Hepatocyte (in vitro differentiated cells): ENCODE results near the gene MBOAT2. TPM values are rescaled to one million over a fixed set of nuclear protein-coding genes. Genes with fewer than 3 reads are reported as not detected.

Experiments used
- DNase-seq: peaks from one replicate; pipeline ENCODE4 v3.0.0-alpha.2; 2016; ENCODE audit warnings: low spot score
- H2AFZ ChIP-seq: fragments of 200-600 bp; sonication (generic); 2 replicates; pipeline ENCODE4 v1.6.0; 2016; ENCODE audit warnings: antibody characterized with exemption, mild to moderate bottlenecking
- H3K27ac ChIP-seq: fragments of 200-600 bp; sonication (generic); 2 replicates; pipeline ENCODE4 v1.5.1; 2016; ENCODE audit warnings: mild to moderate bottlenecking
- H3K27me3 ChIP-seq: fragments of 200-600 bp; sonication (generic); 2 replicates; pipeline ENCODE4 v1.6.1; 2016
- H3K36me3 ChIP-seq: fragments of 200-600 bp; sonication (generic); replicated peaks from 2 replicates; pipeline ENCODE4 v1.5.1; 2016; ENCODE audit warnings: low read depth; ENCODE audit not compliant: insufficient read depth
- H3K4me1 ChIP-seq: fragments of 200-600 bp; sonication (generic); 2 replicates; pipeline ENCODE4 v1.5.1; 2016; ENCODE audit warnings: mild to moderate bottlenecking, moderate library complexity; ENCODE audit not compliant: insufficient read depth
- H3K4me2 ChIP-seq: fragments of 200-600 bp; sonication (generic); 2 replicates; pipeline ENCODE4 v1.6.0; 2016
- H3K4me3 ChIP-seq: fragments of 200-600 bp; sonication (generic); 2 replicates; pipeline ENCODE4 v1.5.1; 2016; ENCODE audit warnings: mild to moderate bottlenecking
- H3K79me2 ChIP-seq: fragments of 200-600 bp; sonication (generic); 2 replicates; pipeline ENCODE4 v1.6.0; 2017; ENCODE audit warnings: mild to moderate bottlenecking
- H3K9me2 ChIP-seq: fragments of 200-600 bp; sonication (generic); replicated peaks from 2 replicates; pipeline ENCODE4 v1.6.0; 2017; ENCODE audit warnings: mild to moderate bottlenecking; ENCODE audit not compliant: insufficient read depth
- H3K9me3 ChIP-seq: fragments of 200-600 bp; sonication (generic); 2 replicates; pipeline ENCODE4 v1.5.1; 2016; ENCODE audit warnings: low read depth, mild to moderate bottlenecking
- H4K20me1 ChIP-seq: fragments of 200-600 bp; sonication (generic); 2 replicates; pipeline ENCODE4 v1.6.0; 2016; ENCODE audit warnings: mild to moderate bottlenecking; ENCODE audit not compliant: insufficient read depth, poor library complexity, severe bottlenecking
- EZH2 ChIP-seq: fragments of 200-600 bp; sonication (generic); IDR thresholded peaks from 2 replicates; pipeline ENCODE4 v1.6.1; 2016; ENCODE audit warnings: antibody characterized with exemption, mild to moderate bottlenecking, borderline replicate concordance
- EZH2phosphoT487 ChIP-seq: fragments of 200-600 bp; sonication (generic); IDR thresholded peaks from one replicate; pipeline ENCODE4 v1.6.1; 2018; ENCODE audit warnings: antibody characterized with exemption, mild to moderate bottlenecking, low read depth, moderate library complexity; ENCODE audit not compliant: unreplicated experiment, severe bottlenecking
- WGBS: methylation state at CpG from one replicate; pipeline ENCODE4 v1.1.6; 2016; ENCODE audit warnings: low lambda C conversion rate; ENCODE audit errors: missing lambda C conversion rate; 5-methylcytosine and 5-hydroxymethylcytosine counted together
- polyA plus RNA-seq: library from polyadenylated mRNA; unstranded; fragments of >200 nt; fragmentation: Nextera tagmentation; extraction: Ambion mirVana; gene quantifications from 2 replicates; pipeline ENCODE4 v1.2.1, GENCODE V29; 2016
- total RNA-seq: library from RNA; depleted of rRNA; stranded (reverse); fragments of >200 nt; gene quantifications from 2 replicates; pipeline ENCODE4 v1.2.3, GENCODE V29; 2014
- TF ChIP-seq, protein P1 (sequence below): fragments of 200-600 bp; sonication (generic); IDR thresholded peaks from 2 replicates; pipeline ENCODE4 v1.5.1; 2016; ENCODE audit warnings: antibody characterized with exemption, mild to moderate bottlenecking; ENCODE audit not compliant: poor library complexity

Gene MBOAT2
- total and polyA plus RNA-seq, 2 experiments from 2014 or later: 22.8 to 35.2 TPM

DNA sequence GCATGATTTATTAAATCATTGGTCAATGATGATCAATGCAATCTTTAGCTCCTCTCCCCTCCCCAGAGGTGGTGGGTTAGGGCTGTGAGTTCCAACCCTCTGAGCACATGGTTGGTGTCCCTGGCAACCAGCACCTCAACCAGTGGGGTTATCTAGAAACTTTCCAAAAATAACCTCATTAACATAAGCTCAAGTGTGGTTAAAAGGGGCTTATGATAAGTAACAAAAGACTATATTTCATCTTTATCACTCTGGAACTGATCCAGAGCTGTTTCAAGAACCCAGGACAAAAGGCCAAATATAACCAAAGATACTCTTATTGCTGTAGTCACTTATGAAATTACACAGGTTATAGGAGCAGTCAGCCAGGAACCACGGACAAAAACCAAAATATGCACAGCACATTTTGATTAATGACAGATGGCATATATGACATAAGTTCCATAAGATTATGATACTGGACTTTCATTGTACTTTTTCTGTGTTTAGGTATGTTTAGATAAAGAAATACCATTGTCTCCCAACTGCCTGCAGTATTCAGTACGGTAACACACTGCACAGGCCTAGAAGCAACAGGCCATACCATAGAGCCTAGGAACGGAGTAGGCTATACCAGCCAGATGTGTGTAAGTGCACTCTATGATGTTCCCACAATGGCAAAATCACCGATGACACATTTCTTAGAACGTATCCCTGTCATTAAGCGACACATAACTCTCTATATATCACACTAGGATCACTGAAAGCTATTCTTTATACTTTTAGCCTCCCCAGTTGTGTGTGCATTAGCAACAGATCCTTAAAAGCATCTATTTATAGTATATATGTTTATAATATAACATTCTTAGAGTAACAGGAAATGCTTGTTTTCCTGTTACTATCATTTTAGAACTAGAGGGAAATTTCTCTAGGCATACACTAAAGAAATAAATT, 197.9 kb downstream of the MBOAT2 start:
- 77% methylated on average over 6 of the region's 6 CpGs for WGBS
- Histone ChIP-seq H3K4me1 (no peaks in the 10 kb centered on the region), H4K20me1 (no peaks in the 10 kb centered on the region), H3K36me3 (no peaks in the 10 kb centered on the region), H3K9me2 (no peaks in the 10 kb centered on the region), H3K27me3 (no peaks in the 10 kb centered on the region), H3K9me3 (no peaks in the 10 kb centered on the region), H3K4me3 (no peak overlapping the region), H3K4me2 (no peak overlapping the region), H3K79me2 (no peaks in the 10 kb centered on the region), H2AFZ (no peak overlapping the region), H3K27ac (peak overlapping the region; percentile 28)
- no peak for DNase-seq
- no peak for TF ChIP-seq EZH2phosphoT487
- TF ChIP-seq, protein P1, sequence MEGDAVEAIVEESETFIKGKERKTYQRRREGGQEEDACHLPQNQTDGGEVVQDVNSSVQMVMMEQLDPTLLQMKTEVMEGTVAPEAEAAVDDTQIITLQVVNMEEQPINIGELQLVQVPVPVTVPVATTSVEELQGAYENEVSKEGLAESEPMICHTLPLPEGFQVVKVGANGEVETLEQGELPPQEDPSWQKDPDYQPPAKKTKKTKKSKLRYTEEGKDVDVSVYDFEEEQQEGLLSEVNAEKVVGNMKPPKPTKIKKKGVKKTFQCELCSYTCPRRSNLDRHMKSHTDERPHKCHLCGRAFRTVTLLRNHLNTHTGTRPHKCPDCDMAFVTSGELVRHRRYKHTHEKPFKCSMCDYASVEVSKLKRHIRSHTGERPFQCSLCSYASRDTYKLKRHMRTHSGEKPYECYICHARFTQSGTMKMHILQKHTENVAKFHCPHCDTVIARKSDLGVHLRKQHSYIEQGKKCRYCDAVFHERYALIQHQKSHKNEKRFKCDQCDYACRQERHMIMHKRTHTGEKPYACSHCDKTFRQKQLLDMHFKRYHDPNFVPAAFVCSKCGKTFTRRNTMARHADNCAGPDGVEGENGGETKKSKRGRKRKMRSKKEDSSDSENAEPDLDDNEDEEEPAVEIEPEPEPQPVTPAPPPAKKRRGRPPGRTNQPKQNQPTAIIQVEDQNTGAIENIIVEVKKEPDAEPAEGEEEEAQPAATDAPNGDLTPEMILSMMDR: no peak

GRCh38 chr2:8803658-8804379, 199.7 kb downstream of the MBOAT2 start:
- WGBS: 81% methylated on average over 3 of the region's 3 CpGs
- Histone ChIP-seq H4K20me1 (no peaks in the 10 kb centered on the region), H3K9me3 (no peaks in the 10 kb centered on the region), H2AFZ (no peak overlapping the region), H3K27me3 (no peaks in the 10 kb centered on the region), H3K9me2 (no peaks in the 10 kb centered on the region), H3K36me3 (no peaks in the 10 kb centered on the region), H3K79me2 (no peaks in the 10 kb centered on the region), H3K4me1 (no peaks in the 10 kb centered on the region), H3K27ac (peak overlapping the region; percentile 31), H3K4me2 (no peak overlapping the region), H3K4me3 (no peak overlapping the region)
- TF ChIP-seq, protein P1: no peak
- no peak for TF ChIP-seq EZH2phosphoT487
- DNase-seq: peak; percentile 77

DNA sequence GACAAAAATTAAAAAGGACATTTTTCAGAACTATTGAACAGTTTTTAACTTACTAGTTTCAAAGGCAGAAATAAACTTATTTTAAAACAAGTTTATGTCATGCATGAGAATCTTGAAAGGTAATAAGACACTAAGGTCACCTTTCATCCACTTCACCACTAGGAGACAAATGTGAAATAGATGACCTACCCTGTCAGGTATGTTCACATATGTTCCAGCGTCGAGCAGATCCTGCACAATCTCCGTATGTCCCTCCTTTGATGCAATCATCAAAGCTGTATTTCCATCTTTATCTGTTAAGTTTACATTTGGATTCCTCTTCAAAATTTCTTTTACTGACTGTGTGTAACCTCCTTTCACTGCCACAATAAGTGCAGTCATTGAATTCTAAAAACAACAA, 200.7 kb downstream of the MBOAT2 start:
- Histone ChIP-seq H3K27ac (no peak overlapping the region), H3K9me3 (no peaks in the 10 kb centered on the region), H3K36me3 (no peaks in the 10 kb centered on the region), H3K4me2 (no peak overlapping the region), H4K20me1 (no peaks in the 10 kb centered on the region), H3K27me3 (no peaks in the 10 kb centered on the region), H3K79me2 (no peaks in the 10 kb centered on the region), H3K9me2 (no peaks in the 10 kb centered on the region), H3K4me3 (no peak overlapping the region), H3K4me1 (no peaks in the 10 kb centered on the region), H2AFZ (no peak overlapping the region)
- TF ChIP-seq, protein P1: no peak
- TF ChIP-seq EZH2phosphoT487 (no peak), EZH2 (no peak)
- WGBS: 79% methylated on average over 3 of the region's 3 CpGs
- no peak for DNase-seq

Other genes starting within 250 kb of the MBOAT2 start
- 74.5 and 77.5 TPM in 2 replicates for gene KIDINS220, start 166.1 kb downstream of the MBOAT2 start, total RNA-seq
- 23.5 and 24.2 TPM in 2 replicates for gene KIDINS220, start 166.1 kb downstream of the MBOAT2 start, polyA plus RNA-seq
- gene ASAP2, start 203.1 kb upstream of the MBOAT2 start, total RNA-seq: 17.1 and 21.3 TPM in 2 replicates
- gene ASAP2, start 203.1 kb upstream of the MBOAT2 start, polyA plus RNA-seq: 13.7 and 15.4 TPM in 2 replicates